Glomerular endothelial cell (primary cell): ENCODE results near the gene GAPDHS. TPM values are rescaled to one million over a fixed set of nuclear protein-coding genes. Genes with fewer than 3 reads are reported as not detected.

Source experiments
- DNase-seq: peaks from one replicate; pipeline ENCODE4 v3.0.0-alpha.2; 2011; ENCODE audit warnings: low read depth, low spot score; ENCODE audit errors: extremely low read depth
- total RNA-seq: library from RNA; depleted of rRNA; stranded (reverse); fragments of >200 nt; gene quantifications from 2 replicates; pipeline ENCODE4 v1.2.3, GENCODE V29; 2015

GAPDHS gene
- total RNA-seq, 1 donor from 2014 or later, result not detected

DNA sequence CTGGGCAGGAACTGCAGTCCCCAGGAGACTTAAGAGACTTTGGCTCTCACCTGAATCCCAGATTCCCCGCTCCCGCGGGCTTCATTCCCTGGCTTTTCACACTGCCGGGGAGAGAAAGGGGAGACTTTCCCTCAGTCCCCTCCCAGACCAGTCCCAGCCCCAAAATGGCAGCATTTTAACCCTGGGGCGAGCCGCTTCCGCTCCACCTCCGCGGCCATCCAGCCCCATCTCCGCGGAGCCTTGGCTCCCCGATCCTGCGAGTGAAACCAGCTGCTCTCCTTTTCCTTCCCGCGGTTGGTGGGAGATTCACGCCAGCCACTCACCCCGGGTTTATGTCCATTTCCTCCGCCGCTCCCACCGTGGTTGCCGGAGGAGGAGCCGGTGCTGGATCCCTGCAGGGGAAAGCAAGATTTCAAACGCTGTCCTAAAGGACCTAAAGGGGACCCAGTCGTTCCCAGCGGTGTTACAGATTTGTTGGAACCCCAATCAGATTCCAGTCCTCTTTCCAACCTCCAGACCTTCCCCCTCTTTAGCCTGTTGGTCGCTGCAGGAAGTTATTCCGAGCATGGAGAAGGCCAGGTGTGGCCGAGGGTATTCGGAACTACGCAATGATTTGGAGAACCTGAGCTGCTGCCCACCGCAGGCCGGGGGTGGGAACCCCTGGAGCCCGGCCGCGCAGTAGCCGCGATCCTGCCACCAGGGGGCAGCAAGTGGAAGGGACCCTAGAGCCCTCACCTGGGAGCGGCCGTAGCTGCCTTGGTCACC is 23.2 kb upstream of the GAPDHS start:
- no peak for DNase-seq

DNA sequence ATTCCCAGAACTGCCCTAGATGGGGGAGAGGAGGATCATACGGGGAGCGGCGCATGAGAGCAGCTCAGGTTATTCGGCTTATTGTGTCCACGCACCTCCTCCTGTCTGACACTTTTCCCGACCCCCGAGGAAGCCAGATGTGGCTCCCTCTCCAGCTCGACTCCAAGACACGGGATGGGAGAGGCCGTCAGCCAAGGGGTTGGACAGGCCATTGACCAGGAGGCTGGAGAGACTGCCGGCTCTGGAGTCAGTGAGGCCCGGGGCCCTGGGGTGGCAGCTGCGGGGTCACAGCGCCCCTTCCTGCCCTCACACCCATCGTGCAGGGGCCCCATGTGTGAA is 22.7 kb upstream of the GAPDHS start:
- no peak for DNase-seq

- DNase-seq, result no peak
Observed at GRCh38 chr19:35511337-35511736, 21.9 kb upstream of the GAPDHS start.

DNA sequence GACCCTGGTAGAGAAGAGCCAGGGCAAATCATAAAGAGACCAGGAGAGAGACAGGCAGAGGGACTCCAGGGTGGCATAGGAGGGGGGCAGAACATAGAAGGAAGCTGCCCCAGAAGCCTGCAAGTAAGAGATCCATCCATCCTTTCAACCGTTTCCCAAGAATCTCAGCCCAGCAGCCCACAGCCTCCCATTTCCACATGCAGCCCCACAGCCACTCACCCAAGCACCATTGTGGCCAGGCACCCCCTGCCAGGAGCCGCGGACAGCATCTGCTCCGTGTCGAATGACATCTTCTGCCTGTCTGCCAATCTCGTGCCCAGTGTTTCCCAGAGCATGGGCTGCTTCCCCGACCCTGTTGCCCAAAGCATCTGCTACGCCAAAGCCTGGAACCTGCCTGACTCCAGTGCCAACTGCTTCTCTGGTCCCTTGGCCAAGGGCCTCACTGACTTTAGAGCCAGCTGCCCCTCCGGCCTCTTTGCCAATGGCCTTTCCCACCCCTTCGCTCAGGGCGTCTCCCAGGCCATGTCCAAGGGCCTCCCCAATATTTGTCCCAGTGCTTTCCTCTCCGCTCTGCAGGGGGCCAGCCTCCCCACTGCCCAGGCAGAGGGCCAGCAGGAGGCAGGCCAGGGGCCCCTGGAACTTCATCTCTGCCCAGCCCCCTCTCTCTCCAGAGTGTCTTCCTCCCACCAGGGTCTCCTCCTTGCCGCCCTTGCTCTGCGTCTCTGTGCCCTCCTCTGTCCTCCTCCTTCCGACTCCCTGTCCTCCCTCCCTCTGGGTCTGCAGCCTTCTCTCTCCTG is 20.2 kb upstream of the GAPDHS start:
- no peak for DNase-seq

- no peak for DNase-seq
Observed at GRCh38 chr19:35513628-35514281, 19.5 kb upstream of the GAPDHS start, which contains the start of gene DMKN. DMKN (minus strand) TSS chr19:35513649; CDS start chr19:35513475, 174 bp downstream.

DNA sequence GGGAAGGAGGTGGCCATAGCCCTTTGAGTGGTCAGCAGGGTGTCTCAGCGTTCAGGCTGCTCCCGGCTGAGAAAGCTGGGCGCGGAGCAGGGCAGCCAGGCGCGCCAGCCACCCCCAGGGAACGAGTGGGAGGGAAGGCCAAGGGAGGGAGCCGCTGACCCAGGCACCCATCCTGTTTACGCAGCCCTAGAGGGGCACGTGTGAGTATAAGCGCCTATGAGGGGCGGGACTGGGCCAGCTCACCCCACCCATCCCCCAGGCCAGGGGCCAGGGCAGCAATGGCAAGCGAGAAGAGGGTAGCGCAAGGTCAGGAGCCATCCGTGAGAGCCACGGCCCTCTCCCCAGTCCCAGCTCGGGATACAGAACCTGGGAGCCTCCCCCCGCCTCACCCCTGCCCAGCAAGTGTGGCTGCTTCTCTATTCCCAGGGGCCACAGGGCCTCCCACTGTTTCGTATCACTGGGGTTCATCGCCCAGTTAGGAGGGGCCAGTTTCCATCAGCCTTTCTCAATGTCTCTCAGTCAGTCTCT is 18.9 kb upstream of the GAPDHS start:
- DNase-seq, result no peak

GRCh38 chr19:35516310-35516709 is 16.9 kb upstream of the GAPDHS start:
- DNase-seq, result no peak

DNA sequence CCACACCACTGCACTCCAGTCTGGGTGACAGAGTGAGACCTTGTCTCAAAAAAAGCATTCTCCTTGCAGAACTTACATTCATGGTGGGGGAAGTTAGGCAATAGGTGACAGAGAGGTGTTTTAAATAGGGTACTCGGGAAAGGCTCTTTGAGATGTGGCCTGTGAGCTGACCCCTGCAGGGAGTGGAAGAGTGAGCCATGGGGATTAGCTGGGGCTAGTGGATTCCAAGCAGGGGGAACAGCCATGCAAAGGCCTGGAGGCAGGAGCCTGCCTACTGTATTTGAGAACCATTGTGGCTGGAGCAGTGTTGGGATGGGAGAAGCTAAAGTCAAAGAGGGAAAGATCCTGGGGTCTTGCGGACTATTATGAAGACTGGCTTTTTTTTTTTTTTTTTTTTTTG is 15.9 kb upstream of the GAPDHS start:
- no peak for DNase-seq

DNA sequence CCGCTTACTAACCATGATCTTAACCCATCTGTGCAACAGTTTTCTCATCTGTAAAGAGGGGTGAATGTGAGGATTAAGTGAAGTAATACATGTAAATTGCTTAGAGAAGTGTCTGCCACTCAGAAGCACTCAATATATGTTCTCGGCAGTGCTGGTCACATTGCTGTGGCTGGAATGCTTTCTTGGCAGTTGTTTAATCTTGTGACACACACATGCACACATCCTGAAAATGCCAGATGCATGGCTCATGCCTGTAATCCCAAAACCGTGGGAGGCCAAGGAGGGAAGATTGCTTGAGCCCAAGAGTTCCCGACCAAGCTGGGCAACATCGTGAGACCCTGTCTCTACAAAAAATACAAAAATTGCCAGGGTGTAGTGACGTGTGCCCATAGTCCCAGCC is 14.9 kb upstream of the GAPDHS start:
- no peak for DNase-seq

GRCh38 chr19:35519291-35519690 is 14.0 kb upstream of the GAPDHS start:
- DNase-seq, result no peak

DNA sequence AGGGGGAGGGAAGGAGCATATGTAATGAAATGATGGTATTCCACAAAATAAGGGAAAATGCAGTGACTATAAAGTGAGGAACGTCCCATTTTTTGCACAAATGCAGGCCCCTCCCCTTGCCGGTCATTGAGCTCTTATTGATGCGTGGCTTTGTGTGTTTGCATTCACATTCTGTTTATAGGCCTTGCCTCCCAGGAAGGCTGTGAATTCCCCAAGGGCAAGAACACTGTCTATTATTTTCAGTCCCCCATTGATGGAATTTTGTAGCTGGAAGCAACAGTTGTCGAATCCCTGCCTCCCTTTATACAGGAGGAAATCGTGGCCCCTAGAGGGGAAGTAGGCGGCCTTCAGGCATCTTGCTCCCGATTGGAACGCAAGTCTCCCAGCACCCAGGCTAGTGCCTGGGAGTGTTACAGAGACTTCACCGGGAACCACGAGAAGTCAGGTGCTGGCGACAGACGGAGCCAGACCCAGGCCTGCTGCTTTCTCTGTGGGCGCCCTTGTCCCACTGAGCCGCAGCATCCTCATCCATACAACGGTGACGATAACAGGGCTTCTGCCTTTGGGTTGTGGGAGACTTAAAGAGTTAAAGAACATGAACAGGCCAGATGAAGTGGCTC is 12.0 kb upstream of the GAPDHS start:
- DNase-seq, result no peak

GRCh38 chr19:35522745-35523327 is 10.4 kb upstream of the GAPDHS start:
- DNase-seq, result no peak

- DNase-seq, result no peak
Observed at GRCh38 chr19:35524181-35524837, 8.9 kb upstream of the GAPDHS start.

DNA sequence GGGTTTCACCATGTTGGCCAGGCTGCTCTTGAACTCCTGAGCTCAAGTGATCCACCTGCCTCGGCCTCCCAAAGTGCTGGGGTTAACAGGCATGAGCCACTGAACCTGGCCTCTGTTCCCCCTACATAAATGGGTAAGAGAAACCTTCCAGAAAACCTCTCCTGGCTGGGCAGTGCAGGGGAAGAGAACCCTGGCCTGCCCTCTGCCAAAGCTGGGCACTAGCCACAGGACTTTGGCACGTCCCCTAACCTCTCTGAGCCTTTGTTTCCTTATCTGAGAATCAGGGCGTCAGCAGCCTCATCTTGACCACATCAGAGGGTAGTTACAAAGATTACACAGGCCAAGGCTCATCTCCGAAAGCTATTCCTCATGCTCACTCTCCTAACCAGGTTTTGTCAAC is 7.4 kb upstream of the GAPDHS start:
- DNase-seq, result no peak

DNA sequence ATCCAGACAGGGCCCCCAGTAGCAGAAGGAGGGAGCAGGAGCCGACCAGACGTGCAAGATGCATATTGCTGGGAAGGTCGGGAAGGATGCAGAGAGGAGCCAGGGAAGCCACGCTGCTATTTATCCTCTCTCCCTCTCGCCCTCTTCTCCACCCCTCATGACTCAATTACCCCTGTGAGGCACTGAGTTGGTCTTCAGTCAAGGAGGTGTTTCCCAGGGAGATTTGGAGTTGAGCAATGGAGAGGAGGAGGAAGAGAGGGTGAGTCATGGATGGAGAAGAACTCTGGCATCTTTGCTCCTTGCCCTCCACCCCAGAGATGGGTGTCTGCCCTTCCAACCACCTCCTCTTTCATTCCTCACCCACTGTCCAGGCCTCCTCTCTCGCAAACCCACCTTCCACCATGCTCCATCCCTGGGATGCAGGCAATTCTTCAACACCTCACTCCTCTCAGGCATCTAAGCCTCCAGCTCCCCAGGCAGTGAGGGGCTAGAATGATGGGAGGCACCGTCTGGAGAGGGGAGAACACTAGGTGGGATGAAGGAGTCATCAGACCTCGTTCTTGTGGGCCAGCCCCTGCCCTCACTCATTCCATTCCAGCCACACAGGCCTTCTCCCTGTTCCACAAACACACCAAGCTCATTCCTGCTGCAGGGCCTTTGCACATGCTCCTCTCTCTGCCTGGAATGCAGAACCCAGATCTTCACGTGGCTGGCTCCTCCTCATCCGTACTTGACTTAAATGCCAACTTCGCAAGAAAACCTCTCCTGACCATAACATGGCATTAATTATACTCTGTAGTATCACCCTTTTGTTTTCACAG is 4.8 kb upstream of the GAPDHS start, which contains the start of gene SBSN:
TSS of gene SBSN (minus strand) at position 94 of the 821 bp plus-strand sequence. CDS start at position 64, 30 bp downstream.
- DNase-seq, result no peak

DNA sequence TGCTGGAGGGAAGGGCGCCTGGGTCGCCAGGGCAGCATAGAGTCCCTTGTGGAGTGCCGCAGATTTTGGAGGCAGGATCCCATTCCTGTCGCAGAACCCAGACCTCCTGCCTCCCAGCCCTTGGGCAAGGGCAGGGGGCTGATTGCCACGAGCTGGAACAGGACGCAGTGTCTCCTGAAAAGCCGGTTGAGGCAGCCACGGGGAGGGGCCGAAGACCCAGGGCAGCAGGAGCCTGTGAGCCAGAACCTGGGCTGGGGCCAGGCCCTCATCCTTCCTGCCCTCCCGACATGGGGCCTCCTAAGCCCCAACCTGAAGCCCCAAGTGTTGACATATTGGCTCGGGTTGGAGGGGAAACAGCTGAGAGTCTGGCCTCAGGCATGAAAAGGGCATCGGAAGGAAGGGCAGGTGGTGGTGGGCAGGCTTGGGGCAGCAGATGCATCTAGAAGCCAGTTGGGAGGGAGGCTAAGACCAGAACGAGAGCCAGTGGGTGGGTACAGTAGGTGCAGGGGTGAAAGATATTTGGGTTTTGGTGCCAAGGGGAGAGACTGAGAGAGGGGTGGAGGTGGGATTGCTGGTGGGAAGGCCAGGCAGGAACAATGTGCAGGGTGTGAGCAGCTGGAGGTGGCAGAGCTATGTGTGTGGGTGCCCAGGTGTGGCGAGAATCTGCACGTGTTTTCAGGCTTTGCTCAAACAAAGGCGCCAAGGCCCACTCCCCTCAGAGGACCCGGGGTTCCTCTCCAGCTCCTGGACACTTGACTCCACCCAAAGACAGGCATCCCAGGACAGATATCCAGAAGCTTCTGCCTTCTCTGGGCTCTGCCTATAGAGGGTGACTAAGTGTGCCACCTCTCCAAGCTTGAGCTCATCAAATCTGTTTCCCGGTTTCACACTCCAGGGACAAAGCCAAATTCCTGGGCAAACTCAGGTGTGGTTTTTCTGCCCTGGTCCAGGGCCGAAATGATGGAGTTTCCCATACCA is 3.7 kb upstream of the GAPDHS start:
- DNase-seq, result no peak

- no peak for DNase-seq
Observed at GRCh38 chr19:35531291-35531690, 2.0 kb upstream of the GAPDHS start.

DNA sequence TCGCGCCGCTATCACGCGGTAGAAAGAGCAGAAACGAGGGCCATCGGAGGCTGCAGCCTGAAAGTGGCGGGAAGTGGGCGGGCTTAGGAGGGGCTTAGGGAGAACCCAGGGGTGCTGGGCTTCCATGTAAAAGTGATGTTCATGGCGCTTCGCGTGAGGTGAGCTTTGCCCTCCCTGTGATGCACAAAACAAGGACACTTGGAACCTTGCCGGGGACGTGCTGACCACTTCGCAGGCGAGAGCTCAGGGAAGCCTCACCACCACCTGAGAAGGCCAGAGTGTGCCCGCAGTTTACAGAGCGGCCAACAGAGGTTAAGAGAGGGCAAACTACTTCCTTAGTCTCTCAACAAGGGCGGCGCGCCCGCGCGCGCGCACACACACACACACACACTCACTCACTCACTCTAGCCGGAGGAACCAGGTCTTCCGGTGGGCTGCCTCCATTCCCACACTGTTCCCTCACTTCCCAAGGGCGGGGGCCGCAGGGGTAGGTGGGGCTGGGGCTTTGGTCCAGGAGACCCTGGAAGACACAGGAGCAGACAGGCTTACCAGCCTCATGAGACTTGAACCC is 651 bp downstream of the GAPDHS start:
- DNase-seq, result no peak
